Measurements from ENCODE around the gene PRR5L.

The PRR5L gene

DNA sequence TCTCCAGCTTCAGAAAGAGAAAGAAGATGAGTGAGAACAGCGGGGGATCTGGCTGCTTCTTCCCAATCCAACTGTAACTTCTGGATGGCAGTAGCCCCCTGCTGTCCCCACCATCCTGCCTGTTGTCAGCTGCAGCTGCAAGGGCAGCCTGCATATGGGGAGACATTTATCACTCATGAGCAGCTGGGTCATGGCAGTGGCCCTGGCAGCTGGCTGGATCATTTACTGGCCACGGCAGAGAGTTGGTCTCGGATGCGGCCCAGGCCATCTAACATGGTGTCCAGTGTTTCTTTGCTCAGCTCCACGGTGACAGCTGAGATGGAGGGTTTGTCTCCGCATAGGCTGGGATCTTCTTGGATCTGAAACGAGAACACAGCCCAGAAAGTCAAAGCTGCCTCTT, 21.7 kb upstream of the PRR5L start:
- H3K4me3 ChIP-seq (replicated peaks; ENCODE audit: low read depth, low read length) = no peak overlapping the region
- TF ChIP-seq, protein P1, sequence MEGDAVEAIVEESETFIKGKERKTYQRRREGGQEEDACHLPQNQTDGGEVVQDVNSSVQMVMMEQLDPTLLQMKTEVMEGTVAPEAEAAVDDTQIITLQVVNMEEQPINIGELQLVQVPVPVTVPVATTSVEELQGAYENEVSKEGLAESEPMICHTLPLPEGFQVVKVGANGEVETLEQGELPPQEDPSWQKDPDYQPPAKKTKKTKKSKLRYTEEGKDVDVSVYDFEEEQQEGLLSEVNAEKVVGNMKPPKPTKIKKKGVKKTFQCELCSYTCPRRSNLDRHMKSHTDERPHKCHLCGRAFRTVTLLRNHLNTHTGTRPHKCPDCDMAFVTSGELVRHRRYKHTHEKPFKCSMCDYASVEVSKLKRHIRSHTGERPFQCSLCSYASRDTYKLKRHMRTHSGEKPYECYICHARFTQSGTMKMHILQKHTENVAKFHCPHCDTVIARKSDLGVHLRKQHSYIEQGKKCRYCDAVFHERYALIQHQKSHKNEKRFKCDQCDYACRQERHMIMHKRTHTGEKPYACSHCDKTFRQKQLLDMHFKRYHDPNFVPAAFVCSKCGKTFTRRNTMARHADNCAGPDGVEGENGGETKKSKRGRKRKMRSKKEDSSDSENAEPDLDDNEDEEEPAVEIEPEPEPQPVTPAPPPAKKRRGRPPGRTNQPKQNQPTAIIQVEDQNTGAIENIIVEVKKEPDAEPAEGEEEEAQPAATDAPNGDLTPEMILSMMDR (IDR thresholded peaks at IDR 0.05; ENCODE audit: low read depth, low read length, missing control alignments) = no peak
- DNase-seq (ENCODE audit: extremely low read depth, low read depth) = no peak

DNA sequence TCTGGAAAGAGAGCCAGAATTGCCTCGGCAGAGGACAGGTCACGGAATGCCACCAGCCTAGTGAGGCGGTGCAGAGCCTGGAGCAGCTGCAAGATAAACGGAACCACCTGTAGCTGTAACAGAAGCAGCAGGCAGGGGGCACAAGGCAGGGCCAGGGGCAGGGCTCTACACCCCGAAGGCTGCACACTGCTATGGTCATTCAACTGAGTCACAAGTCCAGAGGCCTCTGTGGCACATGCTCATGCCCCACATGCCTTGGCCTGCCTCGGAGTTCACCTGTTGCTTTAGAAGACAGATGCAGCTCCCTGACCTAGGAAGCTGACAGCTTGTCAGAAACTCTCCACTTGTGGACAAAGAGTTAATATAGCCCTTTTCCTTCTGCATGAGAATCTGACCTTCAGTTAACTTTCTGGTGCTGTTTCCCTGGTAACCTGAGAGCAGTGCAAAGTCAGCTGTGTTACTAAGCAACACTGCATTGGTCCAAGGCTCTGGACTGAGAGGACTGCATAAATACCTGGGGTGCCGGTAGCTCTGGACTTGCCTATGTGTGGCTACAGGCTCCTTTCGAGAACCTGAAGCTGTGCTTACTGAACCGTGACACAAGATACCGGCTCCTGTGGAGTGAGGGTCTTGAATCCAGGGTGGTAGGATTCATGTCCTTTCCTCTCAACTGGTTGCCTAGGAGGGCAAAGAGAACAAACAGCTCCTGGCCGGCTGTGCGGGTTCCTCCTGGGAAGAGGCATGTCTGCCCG, 17.4 kb upstream of the PRR5L start:
- no peak for DNase-seq (ENCODE audit: extremely low read depth, low read depth)
- H3K4me3 ChIP-seq (replicated peaks; ENCODE audit: low read depth, low read length) = no peak overlapping the region
- TF ChIP-seq, protein P1 (IDR thresholded peaks at IDR 0.05; ENCODE audit: low read depth, low read length, missing control alignments) = peak; percentile 19

DNA sequence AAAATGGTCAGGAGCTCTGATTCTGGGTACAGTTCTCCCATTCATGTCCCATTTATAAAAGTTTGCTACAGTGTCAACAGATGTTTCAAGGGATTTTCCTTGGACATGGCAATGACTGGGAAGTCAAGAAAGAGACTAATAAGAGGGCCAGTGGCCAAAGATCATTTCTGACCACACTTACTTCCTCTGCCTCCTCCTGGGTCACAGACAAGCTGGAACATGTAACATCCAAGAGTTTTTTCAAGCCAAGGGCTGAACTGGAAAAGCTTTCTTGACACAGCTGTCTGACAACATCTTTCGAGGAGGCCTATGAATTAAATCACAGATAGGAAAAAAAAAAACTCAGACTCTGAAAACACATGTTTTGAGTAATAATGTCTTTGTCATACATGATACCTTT, 15.6 kb upstream of the PRR5L start:
- no peak for DNase-seq (ENCODE audit: extremely low read depth, low read depth)
- TF ChIP-seq, protein P1 (IDR thresholded peaks at IDR 0.05; ENCODE audit: low read depth, low read length, missing control alignments) = no peak
- H3K4me3 ChIP-seq (replicated peaks; ENCODE audit: low read depth, low read length) = no peak overlapping the region

DNA sequence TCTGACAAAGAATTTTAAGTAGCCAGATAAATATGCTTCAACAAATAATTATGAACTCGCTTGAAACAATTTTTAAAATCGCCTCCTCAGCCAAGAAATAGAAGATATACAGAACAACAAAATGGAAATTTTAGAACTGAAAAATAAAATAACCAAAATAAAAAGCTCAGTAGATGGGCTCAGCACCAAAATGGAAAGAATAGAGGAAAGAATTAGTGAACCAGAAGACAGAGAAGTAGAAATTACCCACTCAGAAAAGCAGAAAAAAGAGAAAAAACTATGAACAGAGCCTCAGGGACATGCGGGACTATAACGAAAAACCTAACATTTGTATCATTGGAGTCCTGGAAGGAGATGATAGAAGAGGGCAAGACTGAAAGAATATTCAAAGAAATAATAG, 14.2 kb upstream of the PRR5L start:
- TF ChIP-seq, protein P1 (IDR thresholded peaks at IDR 0.05; ENCODE audit: low read depth, low read length, missing control alignments) = no peak
- no peak overlapping the region for H3K4me3 ChIP-seq (replicated peaks; ENCODE audit: low read depth, low read length)
- no peak for DNase-seq (ENCODE audit: extremely low read depth, low read depth)

DNA sequence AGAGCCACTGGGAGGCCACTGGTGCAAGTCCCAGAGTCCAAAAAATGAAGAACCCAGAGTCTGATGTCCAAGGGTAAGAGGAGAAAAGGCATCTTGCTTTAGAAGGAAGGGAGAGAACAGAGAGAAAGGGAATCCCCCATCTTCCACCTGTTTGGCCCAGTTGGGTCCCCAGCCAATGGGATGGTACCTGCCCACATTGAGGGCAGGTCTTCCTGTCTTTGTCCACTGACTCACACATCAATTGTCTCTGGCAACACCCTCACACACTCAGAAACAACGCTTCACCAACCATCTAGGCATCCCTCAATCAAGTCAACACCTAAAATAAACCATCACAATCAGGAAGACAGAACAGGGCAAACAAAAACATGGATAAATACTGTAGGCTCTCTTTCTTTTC, 13.2 kb upstream of the PRR5L start:
- no peak for DNase-seq (ENCODE audit: extremely low read depth, low read depth)
- H3K4me3 ChIP-seq (replicated peaks; ENCODE audit: low read depth, low read length) = no peak overlapping the region
- TF ChIP-seq, protein P1 (IDR thresholded peaks at IDR 0.05; ENCODE audit: low read depth, low read length, missing control alignments) = no peak

DNA sequence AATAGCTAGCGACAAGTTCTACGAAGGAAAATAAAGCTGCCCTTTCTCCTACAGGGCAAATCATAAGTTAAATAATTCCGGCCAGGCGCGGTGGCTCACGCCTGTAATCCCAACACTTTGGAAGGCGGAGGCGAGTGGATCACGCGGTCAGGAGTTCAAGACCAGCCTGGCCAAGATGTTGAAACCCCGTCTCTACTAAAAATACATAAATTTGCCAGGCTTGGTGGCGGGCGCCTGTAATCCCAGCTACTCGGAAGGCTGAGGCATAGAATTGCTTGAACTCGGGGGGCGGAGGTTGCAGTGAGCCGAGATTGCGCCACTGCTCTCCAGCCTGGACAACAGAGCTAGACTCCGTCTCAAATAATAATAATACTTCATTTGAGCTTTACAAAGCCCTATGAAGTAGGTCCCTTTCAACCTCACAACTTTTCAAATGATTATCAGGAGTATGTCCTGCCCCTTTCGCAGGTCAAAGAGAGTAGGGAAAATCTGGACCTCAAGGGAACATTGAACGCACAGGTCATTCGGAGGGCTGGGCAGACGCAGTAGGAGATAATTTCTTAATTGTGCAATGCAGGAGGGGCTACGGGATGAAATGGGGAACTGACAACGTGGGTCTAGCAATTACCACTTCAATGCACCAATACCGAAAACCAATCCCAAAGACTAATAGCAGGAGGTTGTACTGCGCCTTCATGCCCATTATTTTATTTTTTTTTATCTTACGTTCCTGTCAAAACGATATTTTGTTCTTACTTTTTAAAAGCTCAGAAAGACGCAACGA, 7.5 kb upstream of the PRR5L start:
- no peak for DNase-seq (ENCODE audit: extremely low read depth, low read depth)
- H3K4me3 ChIP-seq (replicated peaks; ENCODE audit: low read depth, low read length) = peak overlapping the region; percentile 83
- TF ChIP-seq, protein P1 (IDR thresholded peaks at IDR 0.05; ENCODE audit: low read depth, low read length, missing control alignments) = no peak
